GM21723 (cell line): ENCODE measurements around the gene CCNJL.
"Not testable (repeated sequence)": the region's sequence is repeated elsewhere in the genome, so short reads cannot be mapped to it uniquely, and the experiment has no call there.

ENCODE experiments used
- ATAC-seq: cut with Tn5 transposase; IDR thresholded peaks from one replicate; pipeline ENCODE4 v1.9.1; 2021; ENCODE audit warnings: mild to moderate bottlenecking, moderate library complexity; ENCODE audit not compliant: unreplicated experiment

CCNJL gene

DNA sequence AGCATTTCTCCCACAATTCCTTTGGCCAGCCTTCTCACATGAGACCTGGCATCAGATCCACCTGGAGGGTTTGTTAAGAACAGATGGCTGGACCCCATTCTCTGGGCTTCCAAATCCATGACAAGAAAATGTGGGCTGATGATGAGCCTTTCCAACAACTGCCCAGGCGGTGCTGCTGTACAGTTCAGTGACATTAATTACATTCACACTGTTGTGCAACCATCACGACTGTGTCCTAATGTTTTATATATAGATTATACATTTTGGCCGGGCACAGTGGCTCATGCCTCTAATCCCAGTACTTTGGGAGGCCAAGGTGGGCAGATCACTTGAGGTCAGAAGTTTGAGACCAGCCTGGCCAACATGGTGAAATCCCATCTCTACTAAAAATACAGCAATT is 22.4 kb upstream of the CCNJL start:
- not testable (repeated sequence) for ATAC-seq

DNA sequence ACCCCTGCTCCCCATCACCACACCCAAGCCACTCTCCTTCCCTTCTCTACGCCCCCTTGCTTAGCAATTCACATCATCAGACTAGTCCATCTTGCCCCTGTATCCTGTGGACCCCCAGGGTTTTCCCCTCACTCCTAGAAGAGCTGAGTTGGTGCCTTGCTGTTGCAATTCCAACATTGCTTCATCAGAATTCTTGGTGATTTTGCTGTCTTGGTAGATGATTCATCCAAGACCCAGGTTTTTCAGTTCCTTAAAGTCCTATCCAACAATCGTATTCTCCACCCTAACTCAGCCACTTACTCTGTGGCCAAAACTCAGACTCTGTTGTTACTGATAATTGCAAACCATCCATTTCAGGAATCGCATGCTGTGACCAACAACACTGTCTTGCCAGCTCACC is 21.4 kb upstream of the CCNJL start:
- ATAC-seq, result no peak

DNA sequence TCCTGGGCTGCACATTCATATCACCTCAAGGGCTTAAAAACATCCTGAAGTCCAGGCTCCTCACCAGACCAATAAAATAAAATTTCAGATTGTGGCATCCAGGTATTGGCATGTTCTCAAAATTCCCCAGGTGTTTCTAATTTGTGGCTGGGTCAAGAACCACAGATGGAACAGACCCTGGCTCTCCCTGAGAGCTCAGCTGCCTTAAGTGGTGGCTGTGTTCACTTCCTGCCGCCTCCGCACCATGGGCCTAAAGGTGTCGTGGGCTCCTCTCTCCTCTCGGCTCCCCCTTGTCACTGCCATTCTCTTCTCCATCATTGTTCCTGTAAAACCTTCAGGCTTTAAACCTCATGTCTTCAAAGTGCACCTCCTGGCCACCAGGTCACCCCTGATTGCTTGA is 17.8 kb upstream of the CCNJL start:
- no peak for ATAC-seq

DNA sequence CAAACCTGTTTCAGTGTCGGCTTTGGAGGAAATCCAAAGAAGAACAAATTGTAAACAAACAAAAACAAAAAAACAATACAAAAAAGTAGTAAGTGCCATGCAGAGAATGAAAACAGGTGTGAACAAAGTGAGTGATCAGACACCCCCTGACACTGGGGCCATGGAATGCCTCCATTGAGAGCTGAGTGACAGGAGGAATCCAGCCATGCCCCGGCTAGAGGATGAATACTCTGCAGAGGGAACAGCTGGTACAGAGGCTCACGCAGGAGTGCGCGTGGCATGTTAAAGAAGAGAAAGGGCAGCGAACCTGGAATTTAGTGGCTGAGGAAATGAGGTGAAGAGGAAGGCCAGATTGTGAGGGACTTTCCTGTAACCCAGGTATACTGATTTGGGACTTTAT is 15.5 kb upstream of the CCNJL start:
- ATAC-seq, result no peak

DNA sequence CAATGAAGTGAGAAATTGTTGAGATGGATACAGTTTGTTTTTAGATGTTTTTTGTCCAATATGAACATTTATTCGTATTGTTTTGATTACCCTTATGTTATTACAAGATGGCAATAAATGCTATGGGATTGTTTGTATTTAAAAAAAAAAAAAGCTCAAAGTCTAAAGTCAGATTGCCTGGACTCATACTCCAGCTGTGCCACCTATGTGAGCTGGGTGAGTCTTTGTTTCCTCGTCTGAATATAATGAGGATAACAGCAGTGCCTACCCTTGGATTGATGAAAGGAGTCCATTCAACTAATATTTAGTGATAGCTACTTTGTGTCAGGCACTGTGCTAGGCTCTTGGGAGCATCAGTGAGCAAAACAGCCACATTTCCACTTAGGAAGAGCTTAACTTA is 14.6 kb upstream of the CCNJL start:
- ATAC-seq, result no peak

DNA sequence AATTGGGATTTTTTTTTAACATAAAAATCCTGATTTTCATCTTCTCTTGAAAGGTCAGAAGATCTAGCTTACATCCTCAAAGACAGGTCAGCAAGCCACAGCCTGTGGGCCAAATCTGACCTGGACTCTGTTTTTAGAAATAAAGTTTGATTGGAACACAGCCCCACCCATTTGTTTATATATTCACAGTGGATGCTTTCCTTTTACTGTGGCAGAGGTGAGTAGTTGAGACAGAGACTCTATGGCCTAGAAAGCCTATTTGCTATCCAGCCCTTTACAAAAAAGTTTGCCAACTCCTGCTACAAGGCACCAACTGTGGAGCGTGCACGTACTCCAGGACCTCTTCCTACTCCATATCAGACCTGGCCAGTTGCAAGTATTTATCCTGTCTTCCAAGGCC is 13.4 kb upstream of the CCNJL start:
- no peak for ATAC-seq

DNA sequence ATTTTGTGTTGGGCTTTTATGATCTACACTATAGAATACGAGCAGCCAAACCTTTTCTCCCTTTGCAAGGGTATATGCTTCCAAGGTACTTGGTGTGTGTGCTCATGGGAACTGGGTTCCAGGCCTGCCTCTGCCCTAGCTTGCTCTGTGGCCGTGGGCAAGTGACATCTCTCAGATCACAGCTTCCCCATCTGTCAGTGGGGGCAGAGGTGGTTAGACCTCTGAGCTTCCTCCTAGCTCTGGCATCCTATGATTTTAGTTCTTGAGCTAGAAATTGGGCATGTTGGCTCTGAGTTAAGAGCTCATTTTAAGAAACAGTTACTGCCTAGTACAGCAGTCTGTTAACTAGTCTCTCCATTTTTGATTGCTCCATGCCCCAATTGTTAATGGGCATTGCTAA is 12.5 kb upstream of the CCNJL start:
- ATAC-seq, result no peak

DNA sequence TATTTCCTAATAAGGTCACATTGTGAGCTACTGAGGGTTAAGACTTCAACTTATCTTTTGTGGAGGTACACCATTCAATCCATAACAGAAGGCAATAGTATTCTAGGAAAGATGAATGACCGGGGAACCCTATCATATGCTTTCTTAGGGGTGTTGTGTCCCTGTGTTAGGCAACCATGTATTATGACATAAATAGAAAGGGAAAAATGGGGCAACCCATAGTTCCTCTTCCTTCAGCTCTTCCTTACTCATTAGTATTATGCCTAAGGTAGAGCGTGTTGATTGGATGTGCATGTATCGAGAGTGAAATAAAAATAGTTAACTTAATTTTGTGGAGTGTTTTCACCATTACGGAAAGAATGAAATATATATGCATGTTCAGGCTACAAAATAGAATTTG is 6.0 kb upstream of the CCNJL start:
- no peak for ATAC-seq

DNA sequence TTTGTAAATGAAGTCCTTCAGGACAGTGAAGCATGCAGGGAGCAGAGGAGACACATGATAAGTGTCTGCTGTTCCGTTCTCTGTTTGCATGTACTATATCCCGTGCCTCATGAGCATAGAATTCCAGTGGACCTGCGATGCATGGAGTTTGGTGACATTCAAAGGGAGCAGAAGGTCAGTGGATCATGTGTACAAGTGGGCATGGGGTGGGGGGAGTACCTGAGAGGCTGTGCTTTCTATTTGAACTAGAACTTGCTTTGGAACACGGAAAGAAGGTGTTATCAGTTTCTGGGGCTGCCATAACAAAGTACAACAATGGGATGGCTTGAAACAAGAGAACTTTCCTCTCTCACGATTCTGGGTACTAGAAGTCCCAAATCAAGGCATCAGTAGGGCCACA is 5.1 kb upstream of the CCNJL start:
- no peak for ATAC-seq

DNA sequence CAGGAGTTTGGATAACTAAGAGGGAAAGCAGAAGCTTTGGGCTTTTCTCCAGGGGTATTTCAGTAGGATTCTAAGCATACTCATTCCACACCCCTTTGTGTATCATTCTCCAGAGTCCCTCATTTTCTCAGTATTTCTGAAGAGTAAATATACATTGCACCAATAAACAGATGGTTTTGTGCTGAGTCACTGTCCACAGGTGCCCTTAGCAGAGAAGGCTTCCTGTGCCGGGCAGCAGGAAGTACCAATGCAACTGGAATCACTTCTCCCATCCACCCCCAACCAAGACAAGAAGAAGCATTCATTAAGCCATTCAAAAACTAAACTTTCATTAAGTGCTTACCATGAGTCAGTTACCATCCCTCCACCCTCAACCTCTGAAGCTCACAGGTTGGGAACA is 3.6 kb upstream of the CCNJL start:
- ATAC-seq, result no peak

DNA sequence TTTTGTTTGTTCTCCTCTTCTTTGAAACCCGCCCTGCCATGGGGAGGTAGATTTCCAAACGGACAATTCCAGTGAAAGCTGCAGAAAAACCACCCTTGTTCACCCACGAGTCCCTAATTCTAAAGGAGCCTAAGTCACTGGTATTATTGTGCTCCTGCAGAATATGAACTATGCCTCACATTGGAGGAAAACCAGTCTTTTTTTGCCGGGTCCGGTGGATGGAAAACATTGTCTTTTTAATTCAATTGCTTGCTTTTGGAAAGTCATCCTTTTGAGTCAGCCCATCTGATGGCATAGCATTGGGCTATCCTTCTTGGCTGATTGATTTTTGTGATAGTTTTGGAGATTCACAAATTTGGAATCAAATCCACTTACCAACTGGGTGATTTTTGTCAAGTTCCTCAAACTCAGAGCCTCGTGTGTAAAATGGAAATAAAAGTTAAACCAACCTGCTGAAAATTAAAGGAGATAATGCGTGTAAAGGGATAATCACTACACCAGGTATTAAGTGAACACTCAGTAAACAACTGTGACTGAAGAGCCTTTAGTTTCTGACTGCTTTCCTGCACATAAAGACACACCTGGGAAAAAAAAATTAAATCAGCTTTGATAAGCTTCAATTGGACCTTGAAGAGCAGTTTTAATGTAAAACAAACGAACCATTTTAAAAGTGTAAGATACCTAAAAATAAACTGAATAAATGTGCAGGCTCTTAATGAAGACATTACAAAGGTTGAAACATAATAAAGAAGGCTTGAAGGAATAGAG is 780 bp upstream of the CCNJL start:
- no peak for ATAC-seq

DNA sequence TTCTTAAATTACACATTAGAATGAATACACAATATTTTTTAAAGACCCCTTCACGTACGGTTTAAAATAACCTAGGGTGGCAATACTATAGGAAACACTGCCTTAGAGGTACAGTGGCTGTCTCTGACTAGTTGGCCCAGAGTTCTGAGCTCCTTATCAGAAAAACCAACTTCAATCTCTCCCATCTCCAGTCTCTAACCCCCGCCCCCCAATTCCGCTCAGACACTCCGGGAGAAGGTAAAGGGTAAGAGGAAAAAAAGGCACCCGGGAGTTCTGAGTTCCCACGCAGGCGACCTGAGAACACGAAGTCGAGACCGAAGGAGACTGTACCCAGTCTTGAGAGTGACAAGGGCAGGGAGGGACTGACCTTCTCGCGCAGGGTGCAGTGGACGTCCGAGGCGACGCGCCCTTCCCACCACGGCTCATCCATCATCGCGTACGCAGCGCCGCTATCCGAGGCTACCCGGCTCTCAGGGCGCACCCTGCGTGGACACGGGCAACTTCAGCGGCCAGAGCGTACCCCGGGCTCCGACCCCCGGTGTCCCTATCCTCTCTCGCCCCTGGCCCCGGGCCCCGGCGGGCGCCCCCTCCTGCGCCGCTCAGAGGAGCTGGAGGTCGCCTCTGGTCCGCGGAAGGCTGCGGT is 752 bp downstream of the CCNJL start:
- ATAC-seq, result peak; percentile 18

DNA sequence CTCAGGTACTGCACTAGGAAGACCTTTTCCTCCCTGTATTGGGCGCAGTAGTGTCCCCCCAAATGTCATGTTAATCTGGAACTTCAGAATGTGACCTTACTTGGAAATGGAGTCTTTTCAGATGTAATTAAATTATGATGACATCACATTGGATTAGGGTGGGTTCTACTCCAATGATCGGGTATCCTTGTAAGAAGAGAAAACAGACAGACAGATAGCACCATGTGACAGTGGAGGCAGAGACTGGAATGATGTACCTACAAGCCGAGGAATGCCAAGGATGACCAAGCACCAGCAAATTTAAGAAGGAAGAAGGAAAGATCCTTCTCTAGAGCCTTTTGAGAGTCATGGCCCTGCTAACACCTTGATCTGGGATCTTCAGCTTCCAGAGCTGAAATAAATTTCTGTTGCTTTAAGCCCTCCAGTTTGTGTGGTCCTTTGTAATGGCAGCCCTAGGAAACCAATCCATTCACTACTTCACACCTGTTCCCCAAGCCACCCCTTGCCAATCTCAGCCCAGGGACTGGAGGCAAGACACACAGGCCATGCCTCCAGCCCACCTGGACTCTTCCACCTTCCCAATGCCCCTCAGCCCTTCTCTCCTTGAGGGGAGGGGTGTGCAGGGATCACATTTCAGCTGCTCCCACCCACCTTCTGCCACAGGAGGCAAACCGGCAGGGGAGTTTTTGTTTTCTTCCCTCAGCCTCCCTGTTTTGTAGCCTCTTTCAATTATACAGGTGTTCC is 1.6 kb downstream of the CCNJL start:
- no peak for ATAC-seq

DNA sequence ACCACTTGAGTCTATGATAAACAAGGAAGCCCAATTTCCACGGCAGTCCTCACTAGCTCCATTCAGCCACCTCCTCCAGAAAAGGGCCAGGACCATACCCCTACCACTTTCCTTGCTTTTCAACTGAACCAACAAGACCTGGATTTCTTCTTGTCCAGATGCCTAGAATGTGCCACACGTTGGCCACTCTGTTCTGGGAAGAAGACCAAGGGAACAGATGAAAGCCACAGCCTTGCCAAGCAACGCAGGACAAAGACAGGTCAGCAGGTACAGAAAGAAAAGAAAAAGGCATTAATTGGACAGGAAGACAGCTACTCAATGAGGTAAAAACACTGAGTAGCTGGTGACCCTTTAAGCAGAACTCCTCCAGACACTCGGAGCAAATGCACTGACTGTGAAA is 2.2 kb downstream of the CCNJL start:
- no peak for ATAC-seq

DNA sequence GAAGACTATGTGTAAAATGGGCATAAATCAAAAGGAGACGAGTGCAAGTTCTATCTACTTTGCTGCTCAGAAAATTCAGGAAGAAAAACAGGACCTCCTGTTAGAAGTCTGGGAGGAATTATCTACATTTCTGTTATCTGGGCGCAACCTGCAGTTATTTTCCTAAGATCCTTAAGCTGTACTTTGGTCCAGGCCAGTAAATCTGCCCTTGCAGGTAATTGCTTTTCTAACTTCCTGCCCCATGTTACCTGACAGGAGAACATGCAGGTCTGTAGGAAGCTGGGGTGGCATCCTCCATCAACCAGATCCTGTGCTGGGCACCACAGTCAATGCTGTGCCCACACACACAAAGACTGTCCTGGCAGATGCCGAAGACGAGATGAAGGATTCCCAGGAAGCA is 5.7 kb downstream of the CCNJL start:
- no peak for ATAC-seq

DNA sequence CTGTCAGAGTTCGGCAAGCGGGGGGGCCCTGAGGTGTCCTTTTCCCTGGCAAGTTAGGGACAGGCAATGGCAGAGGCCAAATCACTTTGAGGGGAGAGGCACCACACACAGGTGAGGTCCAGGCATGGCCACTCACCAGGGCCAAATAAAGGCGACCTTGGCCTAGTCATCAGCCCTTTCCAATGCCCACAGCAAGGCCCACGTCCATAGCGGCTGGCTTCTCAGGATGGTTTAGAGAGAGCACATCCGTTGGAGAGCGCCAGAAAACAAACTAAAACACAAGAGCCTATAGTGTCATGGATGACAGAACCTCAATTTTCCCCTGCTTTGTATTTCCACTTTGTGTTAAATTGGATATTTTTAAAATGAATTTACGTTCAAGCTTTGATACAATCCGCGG is 7.0 kb downstream of the CCNJL start:
- ATAC-seq, result no peak

DNA sequence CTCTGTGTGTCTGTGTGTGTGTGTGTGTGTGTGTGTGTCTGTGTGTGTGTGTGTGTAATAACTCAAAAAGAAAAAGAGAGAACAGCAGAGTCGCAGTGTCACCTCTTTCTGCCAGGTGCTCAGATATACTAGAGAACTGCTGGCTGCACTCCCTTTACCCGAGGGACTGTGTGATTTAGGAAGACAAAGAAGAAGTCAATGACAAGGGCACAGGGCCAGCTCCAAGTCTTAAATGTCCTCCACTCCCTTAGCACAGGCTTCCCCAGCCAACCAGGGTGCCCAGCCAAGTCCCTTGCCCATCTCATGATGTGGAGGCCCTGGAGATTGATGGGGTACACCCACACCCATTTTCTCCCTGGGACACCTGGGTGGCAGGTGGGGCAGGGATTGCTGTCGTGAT is 8.7 kb downstream of the CCNJL start:
- no peak for ATAC-seq

DNA sequence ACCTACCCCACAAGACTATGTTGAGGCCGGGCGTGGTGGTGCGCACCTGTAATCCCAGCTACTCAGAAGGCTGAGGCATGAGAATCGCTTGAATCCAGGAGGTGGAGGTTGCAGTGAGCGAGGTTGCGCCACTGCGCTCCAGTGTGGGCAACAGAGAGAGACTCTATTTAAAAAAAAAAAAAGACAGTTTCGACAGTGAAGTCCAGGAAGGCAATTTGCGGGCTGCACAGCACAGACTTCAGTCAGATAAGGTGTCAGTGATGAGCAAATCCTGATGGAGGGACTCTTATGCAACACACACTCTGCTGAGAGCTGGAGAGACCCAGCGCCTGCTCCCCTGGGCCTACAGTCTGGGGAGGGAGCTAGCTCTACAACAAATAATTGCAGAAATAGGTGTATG is 14.2 kb downstream of the CCNJL start:
- ATAC-seq, result no peak

DNA sequence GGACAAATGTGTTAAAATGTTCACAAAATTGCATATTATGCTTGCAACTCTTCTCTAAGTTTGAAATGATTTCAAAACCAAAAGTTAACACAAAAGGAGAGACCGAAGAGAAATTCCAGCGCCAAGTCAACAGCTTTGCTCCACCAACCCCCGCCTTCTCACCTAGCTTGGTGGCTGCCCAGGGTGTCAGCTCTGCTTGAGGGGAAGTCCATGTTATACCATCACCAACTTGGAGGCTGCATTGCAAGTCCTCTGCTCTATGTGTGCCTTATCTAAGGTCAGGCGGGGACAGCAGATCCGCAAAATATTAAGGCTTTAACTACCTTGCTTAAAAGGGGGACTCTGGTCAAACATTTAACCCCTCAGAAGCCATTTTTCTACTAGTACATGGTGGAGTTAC is 14.6 kb downstream of the CCNJL start:
- ATAC-seq, result no peak

DNA sequence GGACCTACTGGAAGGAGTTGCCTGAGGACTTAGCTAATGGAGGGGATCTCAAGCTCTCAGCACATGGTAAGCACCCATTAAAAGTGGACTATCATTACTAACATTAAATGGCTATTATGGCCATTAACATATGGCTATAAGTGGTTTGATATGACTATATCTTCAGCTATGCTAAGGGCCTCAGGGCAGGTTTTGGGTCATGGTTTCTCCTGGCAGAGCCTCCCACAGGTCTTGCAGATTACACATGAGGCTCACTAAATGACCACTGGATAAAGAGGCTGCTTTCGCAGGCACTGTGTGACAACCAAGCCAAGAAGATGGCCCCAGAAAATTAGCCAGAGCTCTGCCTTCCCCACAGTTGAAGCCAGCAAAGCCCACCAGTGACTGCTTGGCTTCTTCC is 15.4 kb downstream of the CCNJL start:
- no peak for ATAC-seq

DNA sequence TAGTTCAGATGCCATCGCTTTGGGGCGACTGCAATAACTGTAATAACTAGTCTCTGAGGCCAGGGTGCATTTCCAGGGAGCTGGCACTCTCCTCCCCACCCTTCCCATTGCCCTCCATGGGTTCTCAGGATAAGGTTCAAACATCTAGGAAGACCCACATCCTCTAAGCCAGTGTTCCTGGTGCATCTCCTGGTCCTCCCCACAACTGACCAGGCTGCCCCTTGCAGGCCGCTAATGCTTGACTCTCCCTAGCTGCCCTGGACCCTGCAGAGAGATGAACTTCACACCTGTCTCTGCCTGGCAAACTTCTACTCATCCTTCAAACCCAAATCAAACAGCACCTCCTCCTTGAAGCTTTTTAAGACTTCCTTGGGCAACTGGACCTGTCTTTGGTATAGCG is 15.9 kb downstream of the CCNJL start:
- no peak for ATAC-seq

DNA sequence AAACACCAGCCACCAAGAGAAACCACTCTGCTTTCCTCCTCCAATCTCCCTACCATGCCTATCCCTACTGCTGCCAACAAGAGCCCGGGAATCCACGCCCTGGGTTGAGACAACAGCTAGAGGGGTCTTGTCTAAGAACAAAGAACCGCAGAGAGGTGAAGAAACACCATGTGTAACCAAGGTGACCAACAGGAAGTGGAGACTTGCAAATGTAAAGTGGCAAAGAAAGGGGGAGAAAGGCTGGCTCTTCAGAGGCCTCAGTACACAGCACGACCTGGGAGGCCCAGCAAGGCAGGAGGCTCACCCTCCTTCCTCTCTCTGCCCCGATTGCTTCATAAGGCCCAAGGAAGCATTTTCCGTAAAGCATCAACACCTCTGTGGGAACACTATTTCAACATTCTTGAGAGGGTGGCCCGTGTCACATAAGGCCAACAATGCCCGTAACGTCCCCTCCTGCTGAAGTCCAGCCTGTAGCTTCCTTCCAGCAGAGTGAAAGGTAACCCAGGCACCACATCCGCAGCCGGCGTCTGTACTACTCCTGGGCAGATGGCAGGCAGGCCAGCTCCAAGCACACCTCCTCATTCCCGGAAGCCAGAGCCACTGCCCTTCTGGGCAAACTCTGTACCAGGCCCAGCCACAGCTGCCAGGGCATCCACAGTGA is 18.3 kb downstream of the CCNJL start:
- no peak for ATAC-seq
